Body of pancreas (tissue), 4 donors: ENCODE data around the gene UBD. TPM values are rescaled to one million over a fixed set of nuclear protein-coding genes. Genes with fewer than 3 reads are reported as not detected.

Experiments used
- ATAC-seq: fragments of 150-250 bp; one replicate; pipeline ENCODE4 v1.9.1; 2016
- DNase-seq, 4 donors: peaks; one replicate each; pipeline ENCODE4 v3.0.0-alpha.2; 2019
- H3K27ac ChIP-seq, 4 donors: fragments of 200-600 bp; sonication (generic); 1 replicate in 3 of 4; 2 replicates in 1 of 4; pipeline versions ENCODE4 v1.5.1 to v1.6.1; 2016 to 2019; ENCODE audit warnings: mild to moderate bottlenecking in 1 of 4, mixed read lengths in 1 of 4, moderate library complexity in 1 of 4
- H3K27me3 ChIP-seq, 2 donors: fragments of 200-600 bp; sonication (generic); one replicate each; pipeline ENCODE4 v1.6.0; 2016; ENCODE audit warnings: mild to moderate bottlenecking in 1 of 2
- H3K36me3 ChIP-seq, 2 donors: fragments of 200-600 bp; sonication (generic); replicated peaks in 1 of 2; 2 replicates each; pipeline ENCODE4 v1.5.1; 2016; ENCODE audit warnings: low read depth in 2 of 2; ENCODE audit not compliant: insufficient read depth in 1 of 2
- H3K4me1 ChIP-seq: fragments of 200-600 bp; sonication (generic); one replicate; pipeline ENCODE4 v1.6.0; 2016
- H3K4me3 ChIP-seq, 2 donors: fragments of 200-600 bp; sonication (generic); 1 replicate in 1 of 2; 2 replicates in 1 of 2; pipeline ENCODE4 v1.5.1; 2016 to 2019
- H3K9me3 ChIP-seq, 3 donors: fragments of 200-600 bp; sonication (generic); 1 replicate in 2 of 3; 2 replicates in 1 of 3; pipeline ENCODE4 v1.5.1; 2016
- POLR2A ChIP-seq, 3 donors: fragments of 450-650 bp; IDR thresholded peaks; one replicate each; pipeline ENCODE4 v1.6.1; 2016; ENCODE audit warnings: antibody characterized with exemption in 3 of 3, mild to moderate bottlenecking in 2 of 3
- WGBS, 2 donors: methylation state at CpG; one replicate each; pipeline ENCODE4 v1.1.5; 2017; 5-methylcytosine and 5-hydroxymethylcytosine counted together
- intact Hi-C: fragments of 100-400 bp; cut with DNase I; formaldehyde crosslinking; loops from one replicate; pipeline ENCODE4 v1.15.1; 2023
- total RNA-seq, 2 donors: library from RNA; depleted of rRNA; stranded (reverse); fragments of >200 nt; gene quantifications; one replicate each; pipeline ENCODE4 v1.1.0, GENCODE V29; 2016
- TF ChIP-seq, protein P1 (sequence below), 7 experiments: fragments of 450-650 bp in 4 of 7; fragments of 200-600 bp in 3 of 7; sonication (generic) in 3 of 7; IDR thresholded peaks; one replicate each; pipeline ENCODE4 v1.5.1; 2016 to 2019; ENCODE audit warnings: antibody characterized with exemption in 7 of 7

UBD gene
- total RNA-seq, 2 donors from 2014 or later, result 9.9 to 10.1 TPM

DNA sequence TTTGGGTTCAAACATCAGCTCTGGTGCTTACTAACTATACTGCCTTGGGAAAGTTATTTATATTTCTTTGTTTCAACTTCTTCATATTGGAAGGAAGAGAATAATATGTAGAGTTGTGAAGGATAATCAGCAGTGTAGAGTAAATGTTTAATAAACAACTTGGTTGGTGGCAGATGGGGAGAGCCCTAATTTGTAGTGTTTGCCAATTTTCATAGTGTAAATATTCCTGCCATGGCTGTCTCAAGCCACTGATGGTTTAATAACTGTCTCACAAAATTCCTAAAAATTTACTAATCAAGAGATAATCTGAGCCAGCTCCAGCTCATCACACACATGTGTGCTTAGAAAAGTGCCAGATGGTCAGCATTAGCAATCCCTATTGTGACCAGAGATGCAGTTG lies 25.3 kb upstream of the UBD start, which contains the start of gene OR2H2:
Gene OR2H2, plus strand, starts transcription at position 301 of the 400 bp plus-strand sequence. CDS start 2,824 bp downstream, outside the sequence.
- intact Hi-C loops, result no loop called here
- no peak within 1 kb of the TSS for H3K4me3 ChIP-seq
- no peak for TF ChIP-seq POLR2A (IDR thresholded peaks at IDR 0.05)
- TF ChIP-seq, protein P1, sequence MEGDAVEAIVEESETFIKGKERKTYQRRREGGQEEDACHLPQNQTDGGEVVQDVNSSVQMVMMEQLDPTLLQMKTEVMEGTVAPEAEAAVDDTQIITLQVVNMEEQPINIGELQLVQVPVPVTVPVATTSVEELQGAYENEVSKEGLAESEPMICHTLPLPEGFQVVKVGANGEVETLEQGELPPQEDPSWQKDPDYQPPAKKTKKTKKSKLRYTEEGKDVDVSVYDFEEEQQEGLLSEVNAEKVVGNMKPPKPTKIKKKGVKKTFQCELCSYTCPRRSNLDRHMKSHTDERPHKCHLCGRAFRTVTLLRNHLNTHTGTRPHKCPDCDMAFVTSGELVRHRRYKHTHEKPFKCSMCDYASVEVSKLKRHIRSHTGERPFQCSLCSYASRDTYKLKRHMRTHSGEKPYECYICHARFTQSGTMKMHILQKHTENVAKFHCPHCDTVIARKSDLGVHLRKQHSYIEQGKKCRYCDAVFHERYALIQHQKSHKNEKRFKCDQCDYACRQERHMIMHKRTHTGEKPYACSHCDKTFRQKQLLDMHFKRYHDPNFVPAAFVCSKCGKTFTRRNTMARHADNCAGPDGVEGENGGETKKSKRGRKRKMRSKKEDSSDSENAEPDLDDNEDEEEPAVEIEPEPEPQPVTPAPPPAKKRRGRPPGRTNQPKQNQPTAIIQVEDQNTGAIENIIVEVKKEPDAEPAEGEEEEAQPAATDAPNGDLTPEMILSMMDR (IDR thresholded peaks at IDR 0.05), result no peak
- ATAC-seq, result no peak
- no peak within 1 kb of the TSS for H3K27ac ChIP-seq
- no peaks in the 10 kb centered on the region for H3K4me1 ChIP-seq
- no peaks in the 10 kb centered on the region for H3K9me3 ChIP-seq
- no peaks in the 10 kb centered on the region for H3K36me3 ChIP-seq
- H3K27me3 ChIP-seq, result no peaks in the 10 kb centered on the region
- no peak for DNase-seq

GRCh38 chr6:29577544-29577943 lies 18.0 kb upstream of the UBD start:
- Histone ChIP-seq H3K27me3 (no peaks in the 10 kb centered on the region), H3K4me3 (no peak overlapping the region), H3K36me3 (no peaks in the 10 kb centered on the region), H3K9me3 (no peaks in the 10 kb centered on the region), H3K4me1 (no peaks in the 10 kb centered on the region), H3K27ac (no peak overlapping the region)
- ATAC-seq (no peak), DNase-seq (no peak)
- 73 to 80% methylated on average over 7 of the region's 7 CpGs for WGBS, 2 donors
- no peak for TF ChIP-seq POLR2A (IDR thresholded peaks at IDR 0.05)
- TF ChIP-seq, protein P1 (IDR thresholded peaks at IDR 0.05), result no peak
- intact Hi-C loops, result no loop called here

- Histone ChIP-seq H3K4me3 (no peak overlapping the region), H3K27ac (no peak overlapping the region), H3K36me3 (no peaks in the 10 kb centered on the region), H3K4me1 (no peaks in the 10 kb centered on the region), H3K27me3 (no peaks in the 10 kb centered on the region), H3K9me3 (no peaks in the 10 kb centered on the region)
- no peak for ATAC-seq
- TF ChIP-seq, protein P1 (IDR thresholded peaks at IDR 0.05), result no peak
- no peak for TF ChIP-seq POLR2A (IDR thresholded peaks at IDR 0.05)
- no peak for DNase-seq
- intact Hi-C loops, result no loop called here
Observed at GRCh38 chr6:29576056-29576455, 16.5 kb upstream of the UBD start.

DNA sequence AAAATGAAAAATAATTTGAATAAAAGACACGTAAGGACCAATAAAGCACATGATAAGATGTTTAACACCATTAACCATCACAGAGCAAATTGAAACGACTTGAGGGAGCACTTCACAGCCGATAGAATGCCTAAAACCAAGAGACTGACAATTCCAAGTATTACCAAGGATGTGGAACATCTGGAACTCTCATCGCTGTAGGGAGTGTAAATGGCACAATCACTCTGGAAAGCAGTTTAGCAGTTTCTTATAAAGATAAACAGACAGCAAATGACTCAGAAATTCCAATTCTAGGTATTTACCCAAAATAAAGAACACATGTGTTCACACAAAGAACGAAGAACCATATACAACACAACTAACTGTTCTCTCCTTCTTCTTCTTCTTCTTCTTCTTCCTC lies 8.5 kb upstream of the UBD start:
- TF ChIP-seq POLR2A (IDR thresholded peaks at IDR 0.05), result no peak
- TF ChIP-seq, protein P1 (IDR thresholded peaks at IDR 0.05), result no peak

DNA sequence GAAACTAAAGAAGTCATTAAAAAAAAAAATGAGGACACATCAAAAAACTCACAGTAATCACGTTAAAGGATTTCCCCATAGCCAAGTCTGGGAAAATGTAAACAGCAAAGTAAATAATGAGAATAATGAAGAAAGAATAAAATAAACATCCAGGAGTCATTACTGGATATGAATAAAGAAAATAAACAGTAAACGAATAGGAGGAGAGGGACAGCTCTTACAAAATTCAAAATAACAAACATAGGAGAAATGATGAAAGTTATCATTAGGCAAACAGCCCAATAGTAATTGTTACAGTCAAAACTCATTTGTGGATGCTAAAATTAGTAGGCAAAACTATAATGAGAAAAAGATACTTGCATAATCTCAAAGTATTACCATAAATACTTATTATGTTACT lies 8.0 kb upstream of the UBD start:
- Histone ChIP-seq H3K27me3 (no peaks in the 10 kb centered on the region), H3K4me1 (no peaks in the 10 kb centered on the region), H3K4me3 (no peak overlapping the region), H3K9me3 (no peaks in the 10 kb centered on the region), H3K36me3 (no peaks in the 10 kb centered on the region), H3K27ac (no peak overlapping the region)
- ATAC-seq, result no peak
- DNase-seq, result no peak
- TF ChIP-seq, protein P1 (IDR thresholded peaks at IDR 0.05), result no peak
- TF ChIP-seq POLR2A (IDR thresholded peaks at IDR 0.05), result no peak
- WGBS, 2 donors, result 16 to 32% methylated on average over 2 of the region's 2 CpGs
- intact Hi-C loops, result no loop called here

More for the DNA sequence above, 8.5 kb upstream of the UBD start:
- Histone ChIP-seq H3K4me3 (no peak overlapping the region), H3K27me3 (no peaks in the 10 kb centered on the region), H3K9me3 (no peaks in the 10 kb centered on the region), H3K27ac (no peak overlapping the region), H3K4me1 (no peaks in the 10 kb centered on the region), H3K36me3 (no peaks in the 10 kb centered on the region)
- ATAC-seq (no peak), DNase-seq (no peak)
- intact Hi-C loops, result no loop called here
- 52 to 60% methylated on average over 5 of the region's 5 CpGs for WGBS, 2 donors
